ENCODE results near the gene AGER.

DNA sequence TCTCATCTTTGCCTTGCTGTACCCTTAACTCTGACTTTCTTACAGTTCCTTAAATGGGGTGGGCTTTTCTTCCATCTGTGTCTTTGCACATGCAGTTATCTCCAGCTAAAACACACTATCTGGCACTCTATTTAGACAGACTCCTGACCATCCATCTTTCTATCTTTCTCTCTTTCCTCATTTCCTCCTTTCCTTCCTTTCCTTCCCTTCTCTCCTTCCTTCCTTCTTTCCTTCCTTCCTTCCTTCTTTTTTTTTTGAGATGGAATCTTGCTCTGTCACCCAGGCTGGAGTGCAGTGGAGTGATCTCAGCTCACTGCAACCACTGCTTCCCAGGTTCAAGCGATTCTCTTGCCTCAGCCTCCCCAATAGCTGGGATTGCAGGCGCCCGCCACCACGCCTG lies 31.6 kb upstream of the AGER start:
- TF ChIP-seq MXI1 (conservative IDR thresholded peaks at IDR 0.05; ENCODE audit: poor library complexity, severe bottlenecking), result no peak
- TF ChIP-seq, protein P1, sequence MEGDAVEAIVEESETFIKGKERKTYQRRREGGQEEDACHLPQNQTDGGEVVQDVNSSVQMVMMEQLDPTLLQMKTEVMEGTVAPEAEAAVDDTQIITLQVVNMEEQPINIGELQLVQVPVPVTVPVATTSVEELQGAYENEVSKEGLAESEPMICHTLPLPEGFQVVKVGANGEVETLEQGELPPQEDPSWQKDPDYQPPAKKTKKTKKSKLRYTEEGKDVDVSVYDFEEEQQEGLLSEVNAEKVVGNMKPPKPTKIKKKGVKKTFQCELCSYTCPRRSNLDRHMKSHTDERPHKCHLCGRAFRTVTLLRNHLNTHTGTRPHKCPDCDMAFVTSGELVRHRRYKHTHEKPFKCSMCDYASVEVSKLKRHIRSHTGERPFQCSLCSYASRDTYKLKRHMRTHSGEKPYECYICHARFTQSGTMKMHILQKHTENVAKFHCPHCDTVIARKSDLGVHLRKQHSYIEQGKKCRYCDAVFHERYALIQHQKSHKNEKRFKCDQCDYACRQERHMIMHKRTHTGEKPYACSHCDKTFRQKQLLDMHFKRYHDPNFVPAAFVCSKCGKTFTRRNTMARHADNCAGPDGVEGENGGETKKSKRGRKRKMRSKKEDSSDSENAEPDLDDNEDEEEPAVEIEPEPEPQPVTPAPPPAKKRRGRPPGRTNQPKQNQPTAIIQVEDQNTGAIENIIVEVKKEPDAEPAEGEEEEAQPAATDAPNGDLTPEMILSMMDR (IDR thresholded peaks at IDR 0.05; ENCODE audit: poor library complexity, severe bottlenecking), result no peak
- no peak for TF ChIP-seq RAD21 (conservative IDR thresholded peaks at IDR 0.05)
- no peak for TF ChIP-seq POLR2AphosphoS5 (IDR thresholded peaks at IDR 0.05)
- no peak for TF ChIP-seq TAF1 (IDR thresholded peaks at IDR 0.05; ENCODE audit: low read depth)
- TF ChIP-seq EZH2 (IDR thresholded peaks at IDR 0.05; ENCODE audit: borderline replicate concordance, insufficient read depth, low read length, poor library complexity, severe bottlenecking), result no peak
- TF ChIP-seq SMC3 (conservative IDR thresholded peaks at IDR 0.05; ENCODE audit: poor library complexity), result no peak
- no peak for TF ChIP-seq EP300 (conservative IDR thresholded peaks at IDR 0.05; ENCODE audit: poor library complexity, severe bottlenecking)

Data from neural cell (in vitro differentiated cells).